ENCODE results near the gene SPPL2B. TPM values are rescaled to one million over a fixed set of nuclear protein-coding genes. Genes with fewer than 3 reads are reported as not detected.
"Not testable (repeated sequence)": the region's sequence is repeated elsewhere in the genome, so short reads cannot be mapped to it uniquely, and the experiment has no call there.

Gene SPPL2B
- total RNA-seq, 1 experiment from 2014 or later = 73.7 TPM

- no peak overlapping the region for H3K27ac ChIP-seq (ENCODE audit: insufficient read length, low read depth, low read length)
- H2BK15ac ChIP-seq (ENCODE audit: low read depth, low read length) = no peak overlapping the region
- H3K9ac ChIP-seq (ENCODE audit: extremely low read depth, insufficient read length, low read length) = no peak overlapping the region
- no peaks in the 10 kb centered on the region for H3K79me2 ChIP-seq (ENCODE audit: insufficient read depth, low read length)
- H4K91ac ChIP-seq (ENCODE audit: insufficient read length, low read depth, low read length) = no peak overlapping the region
- no peak overlapping the region for H2BK12ac ChIP-seq (ENCODE audit: insufficient read length, low read depth, low read length)
- no peak overlapping the region for H3T11ph ChIP-seq (ENCODE audit: low read length)
- H3K9me3 Mint-ChIP-seq = no peaks in the 10 kb centered on the region
- H4K20me1 ChIP-seq (ENCODE audit: control insufficient read depth, insufficient read depth, insufficient read length) = no peaks in the 10 kb centered on the region
- TF ChIP-seq, protein P1, sequence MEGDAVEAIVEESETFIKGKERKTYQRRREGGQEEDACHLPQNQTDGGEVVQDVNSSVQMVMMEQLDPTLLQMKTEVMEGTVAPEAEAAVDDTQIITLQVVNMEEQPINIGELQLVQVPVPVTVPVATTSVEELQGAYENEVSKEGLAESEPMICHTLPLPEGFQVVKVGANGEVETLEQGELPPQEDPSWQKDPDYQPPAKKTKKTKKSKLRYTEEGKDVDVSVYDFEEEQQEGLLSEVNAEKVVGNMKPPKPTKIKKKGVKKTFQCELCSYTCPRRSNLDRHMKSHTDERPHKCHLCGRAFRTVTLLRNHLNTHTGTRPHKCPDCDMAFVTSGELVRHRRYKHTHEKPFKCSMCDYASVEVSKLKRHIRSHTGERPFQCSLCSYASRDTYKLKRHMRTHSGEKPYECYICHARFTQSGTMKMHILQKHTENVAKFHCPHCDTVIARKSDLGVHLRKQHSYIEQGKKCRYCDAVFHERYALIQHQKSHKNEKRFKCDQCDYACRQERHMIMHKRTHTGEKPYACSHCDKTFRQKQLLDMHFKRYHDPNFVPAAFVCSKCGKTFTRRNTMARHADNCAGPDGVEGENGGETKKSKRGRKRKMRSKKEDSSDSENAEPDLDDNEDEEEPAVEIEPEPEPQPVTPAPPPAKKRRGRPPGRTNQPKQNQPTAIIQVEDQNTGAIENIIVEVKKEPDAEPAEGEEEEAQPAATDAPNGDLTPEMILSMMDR (conservative IDR thresholded peaks at IDR 0.05) = no peak
- H3K27ac Mint-ChIP-seq = no peak overlapping the region
- H3K4me3 Mint-ChIP-seq = no peak overlapping the region
- H2BK5ac ChIP-seq (ENCODE audit: insufficient read length, low read length) = no peak overlapping the region
- no peaks in the 10 kb centered on the region for H3K23me2 ChIP-seq (ENCODE audit: insufficient read length, low read depth, low read length, poor library complexity, severe bottlenecking)
- no peak overlapping the region for H2AK5ac ChIP-seq (ENCODE audit: insufficient read length, low read length)
- no peaks in the 10 kb centered on the region; the same call in 1 of the 2 replicates for H3K4me1 ChIP-seq (ENCODE audit: insufficient read depth, low read length)
- peaks cover 35% of the 10 kb centered on the region for H3K27me3 Mint-ChIP-seq (ENCODE audit: low read depth)
- WGBS (ENCODE audit: extremely low coverage, insufficient read length, low lambda C conversion rate) = no CpG with 5 or more reads among the region's 7 CpGs
- H2BK20ac ChIP-seq (ENCODE audit: low read depth, low read length, poor library complexity, severe bottlenecking) = no peak overlapping the region
- H3K4ac ChIP-seq (ENCODE audit: low read depth, low read length) = no peak overlapping the region
- no peak overlapping the region for H4K8ac ChIP-seq (replicated peaks; ENCODE audit: insufficient read length, low read depth, low read length)
- H3K14ac ChIP-seq (ENCODE audit: insufficient read depth, low read length) = no peak overlapping the region
- no peaks in the 10 kb centered on the region; the same call in 1 of the 2 replicates for H3K27me3 ChIP-seq (ENCODE audit: insufficient read depth, low read length)
- no peak overlapping the region for H3K4me2 ChIP-seq (ENCODE audit: insufficient read depth, insufficient read length, low read length)
- H3K79me1 ChIP-seq (ENCODE audit: insufficient read depth, low read depth, low read length, poor library complexity, severe bottlenecking) = no peaks in the 10 kb centered on the region
- H3K56ac ChIP-seq (ENCODE audit: insufficient read length, low read depth, low read length) = no peak overlapping the region
- H3K18ac ChIP-seq (ENCODE audit: insufficient read length, low read depth, low read length) = no peak overlapping the region
- H3K36me3 Mint-ChIP-seq (ENCODE audit: insufficient read depth in 1 of 3, low read depth in 3 of 3) = no peaks in the 10 kb centered on the region
- H3K23ac ChIP-seq (ENCODE audit: insufficient read length, low read depth, low read length) = no peak overlapping the region
- no peaks in the 10 kb centered on the region for H3K4me1 Mint-ChIP-seq
- H3K9me3 ChIP-seq (ENCODE audit: control insufficient read depth, low read depth, low read length) = no peaks in the 10 kb centered on the region
- no peak overlapping the region for H2AFZ ChIP-seq (ENCODE audit: low read length)
- H4K5ac ChIP-seq (ENCODE audit: insufficient read length, low read depth, low read length) = no peak overlapping the region
- H2BK120ac ChIP-seq (ENCODE audit: low read depth, low read length, poor library complexity, severe bottlenecking) = no peak overlapping the region
- DNase-seq = no peak
Observed at GRCh38 chr19:2392366-2392765, 63.9 kb downstream of the SPPL2B start.

GRCh38 chr19:2392899-2393298 lies 64.4 kb downstream of the SPPL2B start:
- not testable (repeated sequence) for H3K79me2 ChIP-seq (ENCODE audit: insufficient read depth, low read length); H4K5ac ChIP-seq (ENCODE audit: insufficient read length, low read depth, low read length); H3K23ac ChIP-seq (ENCODE audit: insufficient read length, low read depth, low read length); H3K4me1 Mint-ChIP-seq; H2AFZ ChIP-seq (ENCODE audit: low read length); H3K4me3 Mint-ChIP-seq; H3K18ac ChIP-seq (ENCODE audit: insufficient read length, low read depth, low read length); H3K9me3 ChIP-seq (ENCODE audit: control insufficient read depth, low read depth, low read length); H3K9me3 Mint-ChIP-seq; H4K91ac ChIP-seq (ENCODE audit: insufficient read length, low read depth, low read length); H2BK120ac ChIP-seq (ENCODE audit: low read depth, low read length, poor library complexity, severe bottlenecking); H3K27me3 ChIP-seq (ENCODE audit: insufficient read depth, low read length); H2BK5ac ChIP-seq (ENCODE audit: insufficient read length, low read length); H3K4me2 ChIP-seq (ENCODE audit: insufficient read depth, insufficient read length, low read length); H4K20me1 ChIP-seq (ENCODE audit: control insufficient read depth, insufficient read depth, insufficient read length); H3K79me1 ChIP-seq (ENCODE audit: insufficient read depth, low read depth, low read length, poor library complexity, severe bottlenecking); H2BK15ac ChIP-seq (ENCODE audit: low read depth, low read length); H3K27ac ChIP-seq (ENCODE audit: insufficient read length, low read depth, low read length); H2BK20ac ChIP-seq (ENCODE audit: low read depth, low read length, poor library complexity, severe bottlenecking); H3K23me2 ChIP-seq (ENCODE audit: insufficient read length, low read depth, low read length, poor library complexity, severe bottlenecking); H3K9ac ChIP-seq (ENCODE audit: extremely low read depth, insufficient read length, low read length); H3K56ac ChIP-seq (ENCODE audit: insufficient read length, low read depth, low read length); H2AK5ac ChIP-seq (ENCODE audit: insufficient read length, low read length); H4K8ac ChIP-seq (replicated peaks; ENCODE audit: insufficient read length, low read depth, low read length); H3K27ac Mint-ChIP-seq; H3K14ac ChIP-seq (ENCODE audit: insufficient read depth, low read length); H3K4ac ChIP-seq (ENCODE audit: low read depth, low read length); H2BK12ac ChIP-seq (ENCODE audit: insufficient read length, low read depth, low read length); H3K4me1 ChIP-seq (ENCODE audit: insufficient read depth, low read length); DNase-seq; H3K36me3 Mint-ChIP-seq (ENCODE audit: insufficient read depth in 1 of 3, low read depth in 3 of 3); H3T11ph ChIP-seq (ENCODE audit: low read length)
- no CpG with 5 or more reads among the region's 8 CpGs for WGBS (ENCODE audit: extremely low coverage, insufficient read length, low lambda C conversion rate)
- peaks cover 30% of the 10 kb centered on the region for H3K27me3 Mint-ChIP-seq (ENCODE audit: low read depth)

Measured in H9 (cell line).